DOHH2 (cell line): ENCODE results near the gene P2RY13.

ENCODE experiments used
- H3F3A ChIP-seq: fragments of 200-600 bp; sonication (generic), shearing (Covaris generic); 2 replicates; pipeline ENCODE4 v1.6.0; 2016; ENCODE audit warnings: antibody characterized with exemption, mild to moderate bottlenecking; ENCODE audit not compliant: control insufficient read depth, insufficient read depth
- H3K27ac ChIP-seq: fragments of 200-600 bp; sonication (generic); 2 replicates; pipeline ENCODE4 v1.5.1; 2014; ENCODE audit warnings: low read depth, mild to moderate bottlenecking, low read length, moderate library complexity
- H3K27me3 ChIP-seq: fragments of 200-600 bp; sonication (generic); 2 replicates; pipeline ENCODE4 v1.6.1; 2014; ENCODE audit warnings: mild to moderate bottlenecking, low read length, mixed read lengths; ENCODE audit not compliant: control insufficient read depth
- H3K36me3 ChIP-seq: fragments of 200-600 bp; sonication (generic); 2 replicates; pipeline ENCODE4 v1.6.1; 2014; ENCODE audit warnings: mild to moderate bottlenecking, low read length, moderate library complexity, mixed read lengths; ENCODE audit not compliant: control insufficient read depth
- H3K4me1 ChIP-seq: fragments of 200-600 bp; sonication (generic); 2 replicates; pipeline ENCODE4 v1.6.1; 2014; ENCODE audit warnings: mild to moderate bottlenecking, low read length, mixed read lengths; ENCODE audit not compliant: control insufficient read depth
- H3K4me2 ChIP-seq: fragments of 200-600 bp; sonication (generic); 2 replicates; pipeline ENCODE4 v1.6.0; 2014; ENCODE audit warnings: mild to moderate bottlenecking, low read length, moderate library complexity
- H3K4me3 ChIP-seq: fragments of 200-600 bp; sonication (generic); 2 replicates; pipeline ENCODE4 v1.5.1; 2014; ENCODE audit warnings: mild to moderate bottlenecking, low read length, mixed read lengths
- H3K79me2 ChIP-seq: fragments of 200-600 bp; sonication (generic); 2 replicates; pipeline ENCODE4 v1.6.1; 2014; ENCODE audit warnings: mild to moderate bottlenecking, low read length, mixed read lengths; ENCODE audit not compliant: control insufficient read depth
- H3K9me2 ChIP-seq: fragments of 200-600 bp; sonication (generic); replicated peaks from 2 replicates; pipeline ENCODE4 v1.6.1; 2014; ENCODE audit warnings: mild to moderate bottlenecking, low read length, mixed read lengths; ENCODE audit not compliant: control insufficient read depth
- H3K9me3 ChIP-seq: fragments of 200-600 bp; sonication (generic); 2 replicates; pipeline ENCODE4 v1.6.1; 2014; ENCODE audit warnings: antibody characterized with exemption, low read length, mixed read lengths; ENCODE audit not compliant: control insufficient read depth, insufficient read depth
- H4K20me1 ChIP-seq: fragments of 200-600 bp; sonication (generic); 2 replicates; pipeline ENCODE4 v1.6.0; 2014; ENCODE audit warnings: low read depth, mild to moderate bottlenecking, antibody characterized with exemption, low read length, moderate library complexity; ENCODE audit not compliant: control insufficient read depth, insufficient read depth
- CTCF ChIP-seq: fragments of 200-600 bp; sonication (generic); IDR thresholded peaks from one replicate; pipeline ENCODE4 v1.5.1; 2014; ENCODE audit warnings: antibody characterized with exemption, mild to moderate bottlenecking, low read depth, low read length; ENCODE audit not compliant: poor library complexity, severe bottlenecking
- EZH2phosphoT487 ChIP-seq: fragments of 200-600 bp; sonication (generic); IDR thresholded peaks from 2 replicates; pipeline ENCODE4 v1.6.1; 2017; ENCODE audit warnings: borderline replicate concordance, mild to moderate bottlenecking, antibody characterized with exemption, low read length, moderate library complexity, mixed read lengths

The P2RY13 gene

GRCh38 chr3:151307583-151308488 is 21.5 kb downstream of the P2RY13 start:
- no peak overlapping the region for H3K27ac ChIP-seq
- TF ChIP-seq EZH2phosphoT487 (no peak), CTCF (no peak)
- H3K4me1 ChIP-seq: no peaks in the 10 kb centered on the region
- H3K27me3 ChIP-seq: no peaks in the 10 kb centered on the region
- no peaks in the 10 kb centered on the region for H3K79me2 ChIP-seq
- no peaks in the 10 kb centered on the region for H3K9me2 ChIP-seq
- no peaks in the 10 kb centered on the region for H3K9me3 ChIP-seq
- H3K36me3 ChIP-seq: no peaks in the 10 kb centered on the region
- H3F3A ChIP-seq: no peaks in the 10 kb centered on the region
- H3K4me2 ChIP-seq: no peak overlapping the region
- H3K4me3 ChIP-seq: no peak overlapping the region
- H4K20me1 ChIP-seq: no peaks in the 10 kb centered on the region

GRCh38 chr3:151307131-151307530 is 22.2 kb downstream of the P2RY13 start:
- H3K4me3 ChIP-seq: no peak overlapping the region
- H3K36me3 ChIP-seq: no peaks in the 10 kb centered on the region
- no peaks in the 10 kb centered on the region for H3K27me3 ChIP-seq
- H3K4me2 ChIP-seq: no peak overlapping the region
- no peaks in the 10 kb centered on the region for H3K79me2 ChIP-seq
- TF ChIP-seq CTCF (no peak), EZH2phosphoT487 (no peak)
- H4K20me1 ChIP-seq: no peaks in the 10 kb centered on the region
- H3K4me1 ChIP-seq: no peaks in the 10 kb centered on the region
- H3K27ac ChIP-seq: no peak overlapping the region
- H3K9me2 ChIP-seq: no peaks in the 10 kb centered on the region
- no peaks in the 10 kb centered on the region for H3F3A ChIP-seq
- no peaks in the 10 kb centered on the region for H3K9me3 ChIP-seq

GRCh38 chr3:151306168-151306810 is 23.1 kb downstream of the P2RY13 start:
- H3F3A ChIP-seq: no peaks in the 10 kb centered on the region
- H3K27ac ChIP-seq: no peak overlapping the region
- H3K9me3 ChIP-seq: no peaks in the 10 kb centered on the region
- TF ChIP-seq EZH2phosphoT487 (no peak), CTCF (no peak)
- no peaks in the 10 kb centered on the region for H3K9me2 ChIP-seq
- no peaks in the 10 kb centered on the region for H3K79me2 ChIP-seq
- H3K4me2 ChIP-seq: no peak overlapping the region
- no peaks in the 10 kb centered on the region for H3K36me3 ChIP-seq
- H3K4me1 ChIP-seq: no peaks in the 10 kb centered on the region
- H3K4me3 ChIP-seq: no peak overlapping the region
- H4K20me1 ChIP-seq: no peaks in the 10 kb centered on the region
- H3K27me3 ChIP-seq: no peaks in the 10 kb centered on the region
